H1 (cell line): ENCODE data around the gene PLCL1. TPM values are rescaled to one million over a fixed set of nuclear protein-coding genes. Genes with fewer than 3 reads are reported as not detected.

Experiments
- JUND ChIP-seq: IDR thresholded peaks from 2 replicates; pipeline ENCODE4 v1.6.1; 2011; ENCODE audit warnings: mild to moderate bottlenecking, improper control_type of control experiment, low read length
- SRF ChIP-seq: IDR thresholded peaks from 2 replicates; pipeline ENCODE4 v1.6.1; 2011; ENCODE audit warnings: mild to moderate bottlenecking, low read depth, low read length, moderate library complexity
- TBP ChIP-seq: IDR thresholded peaks from 2 replicates; pipeline ENCODE4 v1.6.1; 2011; ENCODE audit warnings: low read depth, low read length, improper control_type of control experiment
- polyA plus RNA-seq, 7 experiments: library from polyadenylated mRNA; depleted of rRNA in 3 of 7; stranded (reverse) in 5 of 7; unstranded in 2 of 7; fragments of >200 nt in 5 of 7; fragments of 200-250 nt in 2 of 7; gene quantifications; 1 replicate in 5 of 7; 2 replicates in 1 of 7; 4 replicates in 1 of 7; pipeline versions ENCODE4 v1.2.1 to v1.2.3, GENCODE V29; 2011 to 2013; ENCODE audit warnings: missing spikeins in 2 of 7, mixed read lengths in 2 of 7
- total RNA-seq: library from RNA; stranded (reverse); fragmentation: NEBNext Ultra II Directional; extraction: Animal tissue kit (Norgen Biotek cat#: 25700); gene quantifications from 2 replicates; pipeline ENCODE4 v1.2.1, GENCODE V29; 2021

Gene PLCL1
- total and polyA plus RNA-seq, 2 of the 8 experiments (the other 6 are each of a cell fraction or from before 2014, with no cell fraction given), result not detected

GRCh38 chr2:198044777-198045176 lies 240.4 kb downstream of the PLCL1 start (continued):
- no peak for TF ChIP-seq SRF
- no peak for TF ChIP-seq TBP
- TF ChIP-seq JUND, result no peak
